ENCODE measurements around the gene ITGB4. TPM values are rescaled to one million over a fixed set of nuclear protein-coding genes. Genes with fewer than 3 reads are reported as not detected.

Gene ITGB4
- total and polyA plus RNA-seq, 2 donors (not counting 3 experiments of a cell fraction or from before 2014, with no cell fraction given): 4.2 to 6.7 TPM

GRCh38 chr17:75806822-75807500, 85.7 kb downstream of the ITGB4 start:
- TF ChIP-seq POLR2AphosphoS5 (IDR thresholded peaks at IDR 0.05; ENCODE audit: insufficient read depth, low read depth, low read length): no peak
- TF ChIP-seq, protein P1, sequence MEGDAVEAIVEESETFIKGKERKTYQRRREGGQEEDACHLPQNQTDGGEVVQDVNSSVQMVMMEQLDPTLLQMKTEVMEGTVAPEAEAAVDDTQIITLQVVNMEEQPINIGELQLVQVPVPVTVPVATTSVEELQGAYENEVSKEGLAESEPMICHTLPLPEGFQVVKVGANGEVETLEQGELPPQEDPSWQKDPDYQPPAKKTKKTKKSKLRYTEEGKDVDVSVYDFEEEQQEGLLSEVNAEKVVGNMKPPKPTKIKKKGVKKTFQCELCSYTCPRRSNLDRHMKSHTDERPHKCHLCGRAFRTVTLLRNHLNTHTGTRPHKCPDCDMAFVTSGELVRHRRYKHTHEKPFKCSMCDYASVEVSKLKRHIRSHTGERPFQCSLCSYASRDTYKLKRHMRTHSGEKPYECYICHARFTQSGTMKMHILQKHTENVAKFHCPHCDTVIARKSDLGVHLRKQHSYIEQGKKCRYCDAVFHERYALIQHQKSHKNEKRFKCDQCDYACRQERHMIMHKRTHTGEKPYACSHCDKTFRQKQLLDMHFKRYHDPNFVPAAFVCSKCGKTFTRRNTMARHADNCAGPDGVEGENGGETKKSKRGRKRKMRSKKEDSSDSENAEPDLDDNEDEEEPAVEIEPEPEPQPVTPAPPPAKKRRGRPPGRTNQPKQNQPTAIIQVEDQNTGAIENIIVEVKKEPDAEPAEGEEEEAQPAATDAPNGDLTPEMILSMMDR (IDR thresholded peaks at IDR 0.05; ENCODE audit: extremely low read depth in 1 of 2, insufficient read depth in 1 of 2, low read depth in 1 of 2, low read length in 2 of 2): no peak
- no peak for TF ChIP-seq POLR2A (IDR thresholded peaks at IDR 0.05; ENCODE audit: low read depth, low read length)
- no peak for TF ChIP-seq EZH2 (IDR thresholded peaks at IDR 0.05; ENCODE audit: borderline replicate concordance, low read depth, low read length, severe bottlenecking)
- no peak for TF ChIP-seq GATA2 (IDR thresholded peaks at IDR 0.05; ENCODE audit: insufficient read depth, insufficient read length, low read depth, low read length)
- TF ChIP-seq FOS (IDR thresholded peaks at IDR 0.05; ENCODE audit: borderline replicate concordance, insufficient read depth, low read length): no peak
- TF ChIP-seq MYC (IDR thresholded peaks at IDR 0.05; ENCODE audit: low read depth, low read length): no peak
- no peak for TF ChIP-seq JUN (IDR thresholded peaks at IDR 0.05; ENCODE audit: borderline replicate concordance, insufficient read depth, insufficient read length, low read depth)
- TF ChIP-seq MAX (IDR thresholded peaks at IDR 0.05; ENCODE audit: insufficient read depth, insufficient read length): no peak
- Histone ChIP-seq H3K4me2 (ENCODE audit: insufficient read depth, low read length) (no peak overlapping the region), H3K9ac (replicated peaks; ENCODE audit: extremely low read depth, insufficient read depth, low read length) (no peak overlapping the region), H3K27me3 (ENCODE audit: control insufficient read depth in 2 of 2, insufficient read depth in 2 of 2, low read length in 2 of 2) (no peaks in the 10 kb centered on the region), H3K4me3 (replicated peaks in 1 of 3; ENCODE audit: insufficient read depth in 1 of 3, low read depth in 1 of 3, low read length in 3 of 3) (no peak overlapping the region), H3K36me3 (ENCODE audit: control insufficient read depth in 2 of 2, extremely low read depth in 1 of 2, insufficient read depth in 2 of 2, low read length in 2 of 2) (peaks cover 0 to 11% of the 10 kb centered on the region in 2 experiments), H3K27ac (ENCODE audit: insufficient read depth, low read depth, low read length) (no peak overlapping the region), H3K79me2 (ENCODE audit: control insufficient read depth, insufficient read depth, low read length) (no peaks in the 10 kb centered on the region), H4K20me1 (replicated peaks; ENCODE audit: control insufficient read depth, extremely low read depth, insufficient read depth, low read length) (no peaks in the 10 kb centered on the region), H3K9me3 (replicated peaks; ENCODE audit: control insufficient read depth, insufficient read depth, low read length) (no peaks in the 10 kb centered on the region), H3K9me1 (replicated peaks; ENCODE audit: control insufficient read depth, extremely low read depth, insufficient read depth, low read length) (no peaks in the 10 kb centered on the region), H2AFZ (ENCODE audit: low read depth, low read length) (no peak overlapping the region), H3K4me1 (ENCODE audit: control insufficient read depth, extremely low read depth, insufficient read depth, low read length) (no peaks in the 10 kb centered on the region)
- ChIA-PET POLR2A (no interaction called here), CTCF (interaction anchor here (1.0 to 1.5 kb wide), 3 partner anchors 8 to 41 kb away, joined by 3 read pairs; no protein-coding TSS in a partner anchor)
- no TSS peak for BruUV-seq (replicated peaks)
- dilution Hi-C loops (cut with MboI; ENCODE audit: extremely low pct_ligation_motif_present, low sequenced_read_pairs) (no loop called here), intact Hi-C loops (cut with micrococcal nuclease) (no loop called here)
- FAIRE-seq: no peak
- DNase-seq (ENCODE audit: low read depth, low spot score): no peak

Small RNAs within 50 kb of the gene (microRNA-seq; reads per million reads assigned to microRNA genes)
- gene MIR4738 (ENCODE audit: borderline number of aligned reads, borderline replicate concordance): not detected

Other genes with a start within 250 kb of the ITGB4 start
- gene CASKIN2, start 205.9 kb upstream of the ITGB4 start, total RNA-seq: 34.6 and 37.6 TPM in 2 replicates
- 10.6 and 13.0 TPM in 2 replicates for gene CASKIN2, start 205.9 kb upstream of the ITGB4 start, polyA plus RNA-seq
- gene TSEN54, start 204.9 kb upstream of the ITGB4 start, total RNA-seq: 16.7 and 22.3 TPM in 2 replicates
- 26.3 and 28.8 TPM in 2 replicates for gene TSEN54, start 204.9 kb upstream of the ITGB4 start, polyA plus RNA-seq
- 5.4 and 5.8 TPM in 2 replicates for gene LLGL2, start 195.8 kb upstream of the ITGB4 start, total RNA-seq
- gene LLGL2, start 195.8 kb upstream of the ITGB4 start, polyA plus RNA-seq: 5.3 and 6.1 TPM in 2 replicates
- 27.2 and 87.8 TPM in 2 replicates for gene MYO15B, start 133.7 kb upstream of the ITGB4 start, total RNA-seq
- gene MYO15B, start 133.7 kb upstream of the ITGB4 start, polyA plus RNA-seq: 10.2 and 15.7 TPM in 2 replicates
- not detected in 2 replicates for gene SMIM5, start 88.0 kb upstream of the ITGB4 start, total RNA-seq
- not detected in 2 replicates for gene SMIM5, start 88.0 kb upstream of the ITGB4 start, polyA plus RNA-seq
- gene RECQL5, start 54.3 kb upstream of the ITGB4 start, total RNA-seq: 30.7 and 30.9 TPM in 2 replicates
- 17.3 and 21.3 TPM in 2 replicates for gene RECQL5, start 54.3 kb upstream of the ITGB4 start, polyA plus RNA-seq
- 143 and 151 TPM in 2 replicates for gene SAP30BP, start 54.1 kb upstream of the ITGB4 start, total RNA-seq
- gene SAP30BP, start 54.1 kb upstream of the ITGB4 start, polyA plus RNA-seq: 112 and 116 TPM in 2 replicates
- 45.8 and 47.0 TPM in 2 replicates for gene GALK1, start 43.7 kb downstream of the ITGB4 start, total RNA-seq
- 63.7 and 90.1 TPM in 2 replicates for gene GALK1, start 43.7 kb downstream of the ITGB4 start, polyA plus RNA-seq
- 23.2 and 25.9 TPM in 2 replicates for gene UNK, start 63.3 kb downstream of the ITGB4 start, total RNA-seq
- 16.0 and 18.0 TPM in 2 replicates for gene UNK, start 63.3 kb downstream of the ITGB4 start, polyA plus RNA-seq
- gene UNC13D, start 122.9 kb downstream of the ITGB4 start, total RNA-seq: 7.1 and 14.9 TPM in 2 replicates
- gene UNC13D, start 122.9 kb downstream of the ITGB4 start, polyA plus RNA-seq: 6.9 and 7.7 TPM in 2 replicates
- gene WBP2, start 133.9 kb downstream of the ITGB4 start, total RNA-seq: 120 and 126 TPM in 2 replicates
- gene WBP2, start 133.9 kb downstream of the ITGB4 start, polyA plus RNA-seq: 81.5 and 104 TPM in 2 replicates
- 56.7 and 67.7 TPM in 2 replicates for gene TRIM47, start 157.1 kb downstream of the ITGB4 start, total RNA-seq
- gene TRIM47, start 157.1 kb downstream of the ITGB4 start, polyA plus RNA-seq: 75.1 and 85.3 TPM in 2 replicates
- 28.1 and 33.5 TPM in 2 replicates for gene TRIM65, start 175.5 kb downstream of the ITGB4 start, total RNA-seq
- gene TRIM65, start 175.5 kb downstream of the ITGB4 start, polyA plus RNA-seq: 18.6 and 19.3 TPM in 2 replicates
- 93.8 and 94.4 TPM in 2 replicates for gene MRPL38, start 183.4 kb downstream of the ITGB4 start, total RNA-seq
- 82.7 and 100 TPM in 2 replicates for gene MRPL38, start 183.4 kb downstream of the ITGB4 start, polyA plus RNA-seq
- gene FBF1, start 219.6 kb downstream of the ITGB4 start, total RNA-seq: 8.9 and 9.4 TPM in 2 replicates
- gene FBF1, start 219.6 kb downstream of the ITGB4 start, polyA plus RNA-seq: 4.9 and 5.7 TPM in 2 replicates